H1 (cell line): ENCODE data around the gene GABPB2.

Source experiments
- ASH2L ChIP-seq: fragments of 200-600, 300-600 bp; sonication (generic); IDR thresholded peaks from one replicate; pipeline ENCODE4 v1.7.1; 2017; ENCODE audit warnings: low read length
- CEBPB ChIP-seq: IDR thresholded peaks from 2 replicates; pipeline ENCODE4 v1.6.1; 2012; ENCODE audit warnings: low read depth, low read length
- SP4 ChIP-seq: IDR thresholded peaks from 2 replicates; pipeline ENCODE4 v1.6.1; 2012; ENCODE audit warnings: low read length, inconsistent platforms
- ZNF274 ChIP-seq: IDR thresholded peaks from 2 replicates; pipeline ENCODE4 v1.7.0; 2012; ENCODE audit warnings: low read length, borderline replicate concordance; ENCODE audit errors: extremely low read depth
- TF ChIP-seq, protein P1 (sequence below), 3 experiments: IDR thresholded peaks; 1 replicate in 2 of 3; 2 replicates in 1 of 3; pipeline versions ENCODE4 v1.5.1 to v1.6.1; 2011; ENCODE audit warnings: low read length in 3 of 3, mild to moderate bottlenecking in 3 of 3, inconsistent platforms in 2 of 3, low read depth in 1 of 3, moderate library complexity in 1 of 3; ENCODE audit not compliant: insufficient read depth in 1 of 3; ENCODE audit errors: control extremely low read depth in 1 of 3
- TF ChIP-seq, protein P2 (sequence below): fragments of 300-600 bp; sonication (generic); IDR thresholded peaks from 2 replicates; pipeline ENCODE4 v1.7.1; 2012; ENCODE audit warnings: low read length, moderate library complexity, mild to moderate bottlenecking, inconsistent platforms; ENCODE audit not compliant: insufficient replicate concordance

DNA sequence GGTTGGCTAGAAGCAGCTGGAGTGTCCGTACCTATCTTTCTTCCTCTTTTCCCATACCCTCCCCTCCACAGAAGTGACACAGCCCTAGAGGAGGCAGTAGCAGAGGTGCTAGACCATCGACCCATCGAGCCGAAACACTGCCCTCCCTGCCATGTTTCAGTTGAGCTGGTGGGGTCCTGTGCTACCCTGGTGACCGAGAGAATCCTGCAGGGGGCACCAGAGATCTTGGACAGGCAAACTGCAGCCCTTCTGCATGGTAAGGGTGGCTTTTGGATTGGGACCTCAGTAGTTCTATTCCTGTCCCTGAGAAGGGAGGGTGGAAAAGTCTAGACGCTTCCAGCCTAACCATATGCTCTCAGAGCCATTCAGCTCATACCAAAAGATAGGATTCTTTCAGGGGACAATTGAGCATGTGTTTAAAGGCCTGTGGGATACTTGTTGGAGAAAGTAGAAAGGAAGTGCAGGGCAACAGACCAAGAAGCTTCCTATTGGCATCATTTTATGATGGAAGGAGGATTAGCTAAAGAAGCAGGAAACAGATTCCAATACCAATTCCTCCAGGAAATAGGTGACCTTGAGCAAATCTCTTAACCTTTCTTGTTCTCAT is 45.9 kb upstream of the GABPB2 start:
- TF ChIP-seq CEBPB, result no peak
- no peak for TF ChIP-seq ASH2L
- TF ChIP-seq, protein P1, sequence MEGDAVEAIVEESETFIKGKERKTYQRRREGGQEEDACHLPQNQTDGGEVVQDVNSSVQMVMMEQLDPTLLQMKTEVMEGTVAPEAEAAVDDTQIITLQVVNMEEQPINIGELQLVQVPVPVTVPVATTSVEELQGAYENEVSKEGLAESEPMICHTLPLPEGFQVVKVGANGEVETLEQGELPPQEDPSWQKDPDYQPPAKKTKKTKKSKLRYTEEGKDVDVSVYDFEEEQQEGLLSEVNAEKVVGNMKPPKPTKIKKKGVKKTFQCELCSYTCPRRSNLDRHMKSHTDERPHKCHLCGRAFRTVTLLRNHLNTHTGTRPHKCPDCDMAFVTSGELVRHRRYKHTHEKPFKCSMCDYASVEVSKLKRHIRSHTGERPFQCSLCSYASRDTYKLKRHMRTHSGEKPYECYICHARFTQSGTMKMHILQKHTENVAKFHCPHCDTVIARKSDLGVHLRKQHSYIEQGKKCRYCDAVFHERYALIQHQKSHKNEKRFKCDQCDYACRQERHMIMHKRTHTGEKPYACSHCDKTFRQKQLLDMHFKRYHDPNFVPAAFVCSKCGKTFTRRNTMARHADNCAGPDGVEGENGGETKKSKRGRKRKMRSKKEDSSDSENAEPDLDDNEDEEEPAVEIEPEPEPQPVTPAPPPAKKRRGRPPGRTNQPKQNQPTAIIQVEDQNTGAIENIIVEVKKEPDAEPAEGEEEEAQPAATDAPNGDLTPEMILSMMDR (IDR thresholded peaks at IDR 0.05; ENCODE audit: control extremely low read depth in 1 of 3, insufficient read depth in 1 of 3, low read depth in 1 of 3, low read length in 3 of 3), result peak; percentile 87 to 95 (median 94)
- TF ChIP-seq, protein P2, sequence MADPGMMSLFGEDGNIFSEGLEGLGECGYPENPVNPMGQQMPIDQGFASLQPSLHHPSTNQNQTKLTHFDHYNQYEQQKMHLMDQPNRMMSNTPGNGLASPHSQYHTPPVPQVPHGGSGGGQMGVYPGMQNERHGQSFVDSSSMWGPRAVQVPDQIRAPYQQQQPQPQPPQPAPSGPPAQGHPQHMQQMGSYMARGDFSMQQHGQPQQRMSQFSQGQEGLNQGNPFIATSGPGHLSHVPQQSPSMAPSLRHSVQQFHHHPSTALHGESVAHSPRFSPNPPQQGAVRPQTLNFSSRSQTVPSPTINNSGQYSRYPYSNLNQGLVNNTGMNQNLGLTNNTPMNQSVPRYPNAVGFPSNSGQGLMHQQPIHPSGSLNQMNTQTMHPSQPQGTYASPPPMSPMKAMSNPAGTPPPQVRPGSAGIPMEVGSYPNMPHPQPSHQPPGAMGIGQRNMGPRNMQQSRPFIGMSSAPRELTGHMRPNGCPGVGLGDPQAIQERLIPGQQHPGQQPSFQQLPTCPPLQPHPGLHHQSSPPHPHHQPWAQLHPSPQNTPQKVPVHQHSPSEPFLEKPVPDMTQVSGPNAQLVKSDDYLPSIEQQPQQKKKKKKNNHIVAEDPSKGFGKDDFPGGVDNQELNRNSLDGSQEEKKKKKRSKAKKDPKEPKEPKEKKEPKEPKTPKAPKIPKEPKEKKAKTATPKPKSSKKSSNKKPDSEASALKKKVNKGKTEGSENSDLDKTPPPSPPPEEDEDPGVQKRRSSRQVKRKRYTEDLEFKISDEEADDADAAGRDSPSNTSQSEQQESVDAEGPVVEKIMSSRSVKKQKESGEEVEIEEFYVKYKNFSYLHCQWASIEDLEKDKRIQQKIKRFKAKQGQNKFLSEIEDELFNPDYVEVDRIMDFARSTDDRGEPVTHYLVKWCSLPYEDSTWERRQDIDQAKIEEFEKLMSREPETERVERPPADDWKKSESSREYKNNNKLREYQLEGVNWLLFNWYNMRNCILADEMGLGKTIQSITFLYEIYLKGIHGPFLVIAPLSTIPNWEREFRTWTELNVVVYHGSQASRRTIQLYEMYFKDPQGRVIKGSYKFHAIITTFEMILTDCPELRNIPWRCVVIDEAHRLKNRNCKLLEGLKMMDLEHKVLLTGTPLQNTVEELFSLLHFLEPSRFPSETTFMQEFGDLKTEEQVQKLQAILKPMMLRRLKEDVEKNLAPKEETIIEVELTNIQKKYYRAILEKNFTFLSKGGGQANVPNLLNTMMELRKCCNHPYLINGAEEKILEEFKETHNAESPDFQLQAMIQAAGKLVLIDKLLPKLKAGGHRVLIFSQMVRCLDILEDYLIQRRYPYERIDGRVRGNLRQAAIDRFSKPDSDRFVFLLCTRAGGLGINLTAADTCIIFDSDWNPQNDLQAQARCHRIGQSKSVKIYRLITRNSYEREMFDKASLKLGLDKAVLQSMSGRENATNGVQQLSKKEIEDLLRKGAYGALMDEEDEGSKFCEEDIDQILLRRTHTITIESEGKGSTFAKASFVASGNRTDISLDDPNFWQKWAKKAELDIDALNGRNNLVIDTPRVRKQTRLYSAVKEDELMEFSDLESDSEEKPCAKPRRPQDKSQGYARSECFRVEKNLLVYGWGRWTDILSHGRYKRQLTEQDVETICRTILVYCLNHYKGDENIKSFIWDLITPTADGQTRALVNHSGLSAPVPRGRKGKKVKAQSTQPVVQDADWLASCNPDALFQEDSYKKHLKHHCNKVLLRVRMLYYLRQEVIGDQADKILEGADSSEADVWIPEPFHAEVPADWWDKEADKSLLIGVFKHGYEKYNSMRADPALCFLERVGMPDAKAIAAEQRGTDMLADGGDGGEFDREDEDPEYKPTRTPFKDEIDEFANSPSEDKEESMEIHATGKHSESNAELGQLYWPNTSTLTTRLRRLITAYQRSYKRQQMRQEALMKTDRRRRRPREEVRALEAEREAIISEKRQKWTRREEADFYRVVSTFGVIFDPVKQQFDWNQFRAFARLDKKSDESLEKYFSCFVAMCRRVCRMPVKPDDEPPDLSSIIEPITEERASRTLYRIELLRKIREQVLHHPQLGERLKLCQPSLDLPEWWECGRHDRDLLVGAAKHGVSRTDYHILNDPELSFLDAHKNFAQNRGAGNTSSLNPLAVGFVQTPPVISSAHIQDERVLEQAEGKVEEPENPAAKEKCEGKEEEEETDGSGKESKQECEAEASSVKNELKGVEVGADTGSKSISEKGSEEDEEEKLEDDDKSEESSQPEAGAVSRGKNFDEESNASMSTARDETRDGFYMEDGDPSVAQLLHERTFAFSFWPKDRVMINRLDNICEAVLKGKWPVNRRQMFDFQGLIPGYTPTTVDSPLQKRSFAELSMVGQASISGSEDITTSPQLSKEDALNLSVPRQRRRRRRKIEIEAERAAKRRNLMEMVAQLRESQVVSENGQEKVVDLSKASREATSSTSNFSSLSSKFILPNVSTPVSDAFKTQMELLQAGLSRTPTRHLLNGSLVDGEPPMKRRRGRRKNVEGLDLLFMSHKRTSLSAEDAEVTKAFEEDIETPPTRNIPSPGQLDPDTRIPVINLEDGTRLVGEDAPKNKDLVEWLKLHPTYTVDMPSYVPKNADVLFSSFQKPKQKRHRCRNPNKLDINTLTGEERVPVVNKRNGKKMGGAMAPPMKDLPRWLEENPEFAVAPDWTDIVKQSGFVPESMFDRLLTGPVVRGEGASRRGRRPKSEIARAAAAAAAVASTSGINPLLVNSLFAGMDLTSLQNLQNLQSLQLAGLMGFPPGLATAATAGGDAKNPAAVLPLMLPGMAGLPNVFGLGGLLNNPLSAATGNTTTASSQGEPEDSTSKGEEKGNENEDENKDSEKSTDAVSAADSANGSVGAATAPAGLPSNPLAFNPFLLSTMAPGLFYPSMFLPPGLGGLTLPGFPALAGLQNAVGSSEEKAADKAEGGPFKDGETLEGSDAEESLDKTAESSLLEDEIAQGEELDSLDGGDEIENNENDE, result no peak
- TF ChIP-seq SP4, result no peak
- no peak for TF ChIP-seq ZNF274
